ENCODE results near the gene KIF1B.
"Not testable (repeated sequence)": the region's sequence is repeated elsewhere in the genome, so short reads cannot be mapped to it uniquely, and the experiment has no call there.

Gene KIF1B

DNA sequence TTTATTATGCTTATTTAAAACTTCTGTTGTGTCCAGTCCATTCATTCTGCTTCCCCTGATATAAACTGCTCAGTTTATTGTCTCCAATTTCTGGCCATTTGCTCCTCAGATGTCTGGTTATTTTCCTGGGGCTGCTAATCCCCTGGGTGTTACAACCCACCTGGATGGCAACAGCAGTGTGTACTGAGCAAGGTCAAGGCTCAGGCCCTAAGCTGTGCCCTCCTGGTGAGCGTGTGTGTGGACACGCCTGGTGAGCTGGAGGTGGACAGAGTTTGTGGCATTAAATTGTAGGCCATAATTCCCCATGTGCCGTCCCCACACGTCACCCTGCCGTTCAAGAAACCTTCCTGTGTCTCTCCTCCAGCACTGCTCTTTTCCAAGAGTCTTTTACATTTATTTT, 18.1 kb upstream of the KIF1B start:
- no peak overlapping the region for H3K4me3 ChIP-seq (ENCODE audit: control insufficient read depth, low read depth, low read length)
- no peak for DNase-seq (ENCODE audit: low read depth)
- TF ChIP-seq, protein P1, sequence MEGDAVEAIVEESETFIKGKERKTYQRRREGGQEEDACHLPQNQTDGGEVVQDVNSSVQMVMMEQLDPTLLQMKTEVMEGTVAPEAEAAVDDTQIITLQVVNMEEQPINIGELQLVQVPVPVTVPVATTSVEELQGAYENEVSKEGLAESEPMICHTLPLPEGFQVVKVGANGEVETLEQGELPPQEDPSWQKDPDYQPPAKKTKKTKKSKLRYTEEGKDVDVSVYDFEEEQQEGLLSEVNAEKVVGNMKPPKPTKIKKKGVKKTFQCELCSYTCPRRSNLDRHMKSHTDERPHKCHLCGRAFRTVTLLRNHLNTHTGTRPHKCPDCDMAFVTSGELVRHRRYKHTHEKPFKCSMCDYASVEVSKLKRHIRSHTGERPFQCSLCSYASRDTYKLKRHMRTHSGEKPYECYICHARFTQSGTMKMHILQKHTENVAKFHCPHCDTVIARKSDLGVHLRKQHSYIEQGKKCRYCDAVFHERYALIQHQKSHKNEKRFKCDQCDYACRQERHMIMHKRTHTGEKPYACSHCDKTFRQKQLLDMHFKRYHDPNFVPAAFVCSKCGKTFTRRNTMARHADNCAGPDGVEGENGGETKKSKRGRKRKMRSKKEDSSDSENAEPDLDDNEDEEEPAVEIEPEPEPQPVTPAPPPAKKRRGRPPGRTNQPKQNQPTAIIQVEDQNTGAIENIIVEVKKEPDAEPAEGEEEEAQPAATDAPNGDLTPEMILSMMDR (conservative IDR thresholded peaks at IDR 0.05; ENCODE audit: control insufficient read depth, insufficient read depth, low read depth, low read length): no peak

DNA sequence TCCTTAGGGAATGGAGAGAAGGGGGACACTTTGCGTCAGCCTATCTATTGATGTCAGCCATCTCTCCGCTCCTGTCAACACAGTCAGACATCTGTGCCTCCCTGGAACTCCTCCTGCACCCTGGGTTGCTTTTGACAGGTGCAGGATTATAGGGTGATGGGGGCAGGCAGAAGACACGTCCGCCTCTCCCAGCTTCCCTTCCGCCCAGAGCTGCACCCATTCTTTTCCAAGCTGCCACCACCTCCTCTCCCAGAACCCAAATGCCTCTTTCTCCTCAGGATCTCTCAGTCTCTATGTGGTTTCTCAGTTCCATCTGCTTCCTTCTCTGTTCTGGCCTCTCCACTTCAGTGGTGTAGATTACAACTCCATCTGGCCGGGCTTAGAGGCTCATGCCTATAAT, 17.1 kb upstream of the KIF1B start:
- H3K4me3 ChIP-seq (ENCODE audit: control insufficient read depth, low read depth, low read length): no peak overlapping the region
- TF ChIP-seq, protein P1 (conservative IDR thresholded peaks at IDR 0.05; ENCODE audit: control insufficient read depth, insufficient read depth, low read depth, low read length): no peak
- no peak for DNase-seq (ENCODE audit: low read depth)

DNA sequence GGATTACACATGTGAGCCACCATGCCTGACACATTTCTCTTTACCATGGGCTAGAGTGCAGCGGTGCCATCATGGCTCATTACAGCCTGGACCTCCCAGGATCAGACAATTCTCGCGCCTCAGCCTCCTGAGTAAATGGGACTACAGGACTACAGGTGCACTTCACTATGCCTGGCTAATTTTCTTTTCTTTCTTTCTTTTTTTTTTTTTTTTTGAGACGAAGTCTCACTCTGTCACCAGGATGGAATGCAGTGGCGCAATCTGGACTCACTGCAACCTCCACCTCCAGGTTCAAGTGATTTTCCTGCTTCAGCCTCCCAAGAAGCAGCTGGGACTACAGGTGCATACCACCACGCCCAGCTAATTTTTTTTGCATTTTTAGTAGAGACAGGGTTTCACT, 14.8 kb upstream of the KIF1B start:
- H3K4me3 ChIP-seq (ENCODE audit: control insufficient read depth, low read depth, low read length): no peak overlapping the region
- DNase-seq (ENCODE audit: low read depth): peak; percentile 55
- TF ChIP-seq, protein P1 (conservative IDR thresholded peaks at IDR 0.05; ENCODE audit: control insufficient read depth, insufficient read depth, low read depth, low read length): no peak

DNA sequence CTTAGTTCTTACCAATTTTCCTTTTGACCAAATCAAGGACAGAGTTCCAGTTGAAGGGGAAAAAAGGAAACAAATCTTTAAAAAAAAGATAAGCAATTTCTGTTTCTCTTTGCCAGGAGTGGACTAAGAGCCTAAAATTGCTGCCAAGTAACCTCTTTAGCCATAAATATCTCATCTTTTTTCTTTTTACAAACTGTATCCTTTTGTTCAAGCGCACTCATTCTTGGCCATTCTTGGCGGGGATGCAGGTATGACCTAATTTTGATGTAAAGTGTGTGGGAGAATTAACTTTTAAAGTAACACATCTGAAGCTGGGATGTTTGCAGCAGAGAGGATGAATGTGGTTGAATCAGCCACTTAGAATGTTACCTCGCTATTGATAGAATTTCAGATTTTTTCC, 13.4 kb upstream of the KIF1B start:
- H3K4me3 ChIP-seq (ENCODE audit: control insufficient read depth, low read depth, low read length): no peak overlapping the region
- TF ChIP-seq, protein P1 (conservative IDR thresholded peaks at IDR 0.05; ENCODE audit: control insufficient read depth, insufficient read depth, low read depth, low read length): no peak
- peak; percentile 64 for DNase-seq (ENCODE audit: low read depth)

DNA sequence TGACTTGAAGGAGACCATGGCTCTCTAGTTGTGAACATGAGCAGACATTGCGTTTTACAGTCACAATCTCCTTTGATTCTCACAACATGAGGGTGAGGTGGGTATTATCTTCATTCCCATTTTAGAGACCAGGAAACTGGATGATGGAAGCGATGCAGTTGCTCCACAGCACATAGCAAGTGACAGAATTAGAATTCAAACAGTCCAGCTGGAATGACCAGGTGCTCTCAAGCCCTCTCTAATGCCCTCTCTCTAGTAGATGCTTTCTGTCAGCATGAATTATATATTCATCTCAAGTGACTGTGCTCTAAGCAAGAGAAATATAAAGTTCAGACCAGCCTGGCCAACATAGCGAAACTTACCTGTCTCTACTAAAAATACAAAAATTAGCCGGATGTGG, 9.8 kb upstream of the KIF1B start:
- TF ChIP-seq, protein P1 (conservative IDR thresholded peaks at IDR 0.05; ENCODE audit: control insufficient read depth, insufficient read depth, low read depth, low read length): no peak

DNA sequence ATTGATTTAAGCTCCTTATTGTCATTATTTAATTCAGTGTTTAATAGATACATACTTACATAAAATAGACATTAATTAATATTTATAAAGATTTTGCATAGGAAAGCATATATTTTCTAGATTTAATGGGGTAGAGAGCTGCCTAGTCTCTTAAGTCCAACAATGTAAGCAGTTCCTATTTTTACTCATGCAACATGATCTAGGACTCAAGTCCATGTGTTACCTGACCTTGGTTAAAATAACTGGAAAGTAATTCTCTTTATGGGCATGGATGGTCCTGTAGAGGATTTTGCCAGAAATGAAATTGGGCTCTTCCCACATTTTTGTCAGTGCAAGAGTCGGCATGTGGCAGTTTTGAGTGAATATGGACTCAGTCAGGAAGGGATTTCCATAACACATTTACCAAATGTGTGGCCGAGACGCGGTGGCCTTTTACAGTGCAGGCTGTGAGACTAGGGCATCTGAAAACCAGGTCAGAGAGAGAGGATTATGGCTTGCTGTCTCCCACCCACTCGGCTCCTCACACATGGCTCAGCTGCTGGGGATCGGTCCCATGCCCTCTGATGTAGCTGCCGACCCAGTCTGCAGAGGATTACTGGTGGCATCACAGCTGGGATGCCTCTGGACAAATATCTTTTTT, 6.2 kb upstream of the KIF1B start:
- no peak for DNase-seq (ENCODE audit: low read depth)
- TF ChIP-seq, protein P1 (conservative IDR thresholded peaks at IDR 0.05; ENCODE audit: control insufficient read depth, insufficient read depth, low read depth, low read length): no peak
- H3K4me3 ChIP-seq (ENCODE audit: control insufficient read depth, low read depth, low read length): no peak overlapping the region

More for the DNA sequence above, 9.8 kb upstream of the KIF1B start:
- DNase-seq (ENCODE audit: low read depth): no peak
- no peak overlapping the region for H3K4me3 ChIP-seq (ENCODE audit: control insufficient read depth, low read depth, low read length)

DNA sequence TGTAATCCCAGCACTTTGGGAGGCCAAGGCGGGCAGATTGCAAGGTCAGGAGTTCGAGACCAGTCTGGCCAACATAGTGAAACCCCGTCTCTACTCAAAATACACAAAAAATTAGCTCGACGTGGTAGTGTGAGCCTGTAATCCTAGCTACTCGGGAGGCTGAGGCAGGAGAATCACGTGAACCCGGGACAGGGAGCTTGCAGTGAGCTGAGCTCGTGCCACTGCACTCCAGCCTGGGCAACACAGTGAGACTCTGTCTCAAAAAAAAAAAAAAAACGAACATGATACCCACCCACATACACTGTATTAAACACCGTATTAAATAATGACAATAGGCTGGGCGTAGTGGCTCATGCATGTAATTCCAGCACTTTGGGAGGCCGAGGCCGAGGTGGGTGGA, 5.2 kb upstream of the KIF1B start:
- not testable (repeated sequence) for H3K4me3 ChIP-seq (ENCODE audit: control insufficient read depth, low read depth, low read length); DNase-seq (ENCODE audit: low read depth)
